HG03175 (cell line): ENCODE measurements around the gene MX1.

Source experiments
- ATAC-seq: cut with Tn5 transposase; IDR thresholded peaks from one replicate; pipeline ENCODE4 v1.9.1; 2021; ENCODE audit warnings: mild to moderate bottlenecking, moderate library complexity; ENCODE audit not compliant: unreplicated experiment

The MX1 gene

GRCh38 chr21:41487082-41487481 is 61.0 kb downstream of the MX1 start:
- ATAC-seq = no peak

GRCh38 chr21:41488080-41488479 is 62.0 kb downstream of the MX1 start:
- no peak for ATAC-seq

- no peak for ATAC-seq
Observed at GRCh38 chr21:41489329-41489728, 63.3 kb downstream of the MX1 start.

- ATAC-seq = no peak
Observed at GRCh38 chr21:41490330-41490729, 64.3 kb downstream of the MX1 start.

GRCh38 chr21:41491412-41491811 is 65.4 kb downstream of the MX1 start:
- ATAC-seq = no peak

GRCh38 chr21:41494242-41494641 is 68.2 kb downstream of the MX1 start:
- ATAC-seq = no peak

GRCh38 chr21:41497008-41497407 is 71.0 kb downstream of the MX1 start:
- ATAC-seq = no peak

GRCh38 chr21:41497788-41498187 is 71.7 kb downstream of the MX1 start:
- ATAC-seq = no peak

GRCh38 chr21:41499920-41500319 is 73.9 kb downstream of the MX1 start:
- no peak for ATAC-seq

- ATAC-seq = no peak
Observed at GRCh38 chr21:41500363-41500762, 74.3 kb downstream of the MX1 start.

- no peak for ATAC-seq
Observed at GRCh38 chr21:41500931-41501381, 74.9 kb downstream of the MX1 start.

GRCh38 chr21:41501919-41502318 is 75.9 kb downstream of the MX1 start:
- ATAC-seq = no peak

GRCh38 chr21:41503331-41503730 is 77.3 kb downstream of the MX1 start:
- no peak for ATAC-seq

- ATAC-seq = no peak
Observed at GRCh38 chr21:41504030-41504429, 78.0 kb downstream of the MX1 start.

- ATAC-seq = no peak
Observed at GRCh38 chr21:41506005-41506594, 80.1 kb downstream of the MX1 start.

GRCh38 chr21:41506611-41507520 is 80.8 kb downstream of the MX1 start:
- no peak for ATAC-seq

- ATAC-seq = no peak
Observed at GRCh38 chr21:41507521-41508414, 81.7 kb downstream of the MX1 start, which contains the start of gene TMPRSS2. Gene TMPRSS2 (minus strand): TSS chr21:41508158. CDS start chr21:41498133, 10,025 bp downstream.

GRCh38 chr21:41508415-41509144 is 82.5 kb downstream of the MX1 start:
- no peak for ATAC-seq
